Mesendoderm (in vitro differentiated cells): ENCODE results near the gene CTNNA3.

Source experiments
- DNase-seq: peaks from one replicate; pipeline ENCODE4 v3.0.0; 2013
- H2AK5ac ChIP-seq: 2 replicates; pipeline ENCODE4 v1.6.1; 2013; ENCODE audit warnings: low read length, inconsistent platforms
- H2BK120ac ChIP-seq: 2 replicates; pipeline ENCODE4 v1.6.1; 2013; ENCODE audit warnings: low read depth, mild to moderate bottlenecking, low read length, moderate library complexity, mixed read lengths
- H2BK15ac ChIP-seq: replicated peaks from 2 replicates; pipeline ENCODE4 v1.6.1; 2013; ENCODE audit warnings: low read depth, mild to moderate bottlenecking, moderate library complexity
- H2BK5ac ChIP-seq: 2 replicates; pipeline ENCODE4 v1.6.1; 2013; ENCODE audit warnings: low read length, inconsistent platforms
- H3K18ac ChIP-seq: 2 replicates; pipeline ENCODE4 v1.6.1; 2013; ENCODE audit warnings: mild to moderate bottlenecking, low read length, mixed read lengths
- H3K23ac ChIP-seq: one replicate; pipeline ENCODE4 v1.6.1; 2013; ENCODE audit warnings: low read length
- H3K27ac ChIP-seq: 2 replicates; pipeline ENCODE4 v1.5.1; 2013; ENCODE audit warnings: low read depth, mild to moderate bottlenecking, inconsistent platforms, low read length, moderate library complexity
- H3K27me3 ChIP-seq: 2 replicates; pipeline ENCODE4 v1.6.1; 2013; ENCODE audit warnings: low read length, control low read depth, mild to moderate bottlenecking, inconsistent platforms; ENCODE audit not compliant: insufficient read depth, poor library complexity
- H3K36me3 ChIP-seq: 2 replicates; pipeline ENCODE4 v1.6.1; 2013; ENCODE audit warnings: low read length, inconsistent platforms; ENCODE audit not compliant: control insufficient read depth, insufficient read depth
- H3K4ac ChIP-seq: one replicate; pipeline ENCODE4 v1.6.1; 2013; ENCODE audit warnings: low read depth, mild to moderate bottlenecking, low read length, moderate library complexity
- H3K4me1 ChIP-seq: 2 replicates; pipeline ENCODE4 v1.6.1; 2013; ENCODE audit warnings: low read depth, low read length, inconsistent platforms; ENCODE audit not compliant: control insufficient read depth
- H3K4me2 ChIP-seq: 2 replicates; pipeline ENCODE4 v1.6.1; 2013; ENCODE audit warnings: low read length
- H3K4me3 ChIP-seq: 2 replicates; pipeline ENCODE4 v1.5.1; 2013; ENCODE audit warnings: mild to moderate bottlenecking, low read length
- H3K56ac ChIP-seq: one replicate; pipeline ENCODE4 v1.6.1; 2013; ENCODE audit warnings: low read length
- H3K79me1 ChIP-seq: 2 replicates; pipeline ENCODE4 v1.6.1; 2013; ENCODE audit warnings: low read length, inconsistent platforms
- H3K79me2 ChIP-seq: 2 replicates; pipeline ENCODE4 v1.6.1; 2013; ENCODE audit warnings: mild to moderate bottlenecking, low read length; ENCODE audit not compliant: control insufficient read depth, insufficient read depth
- H3K9ac ChIP-seq: 2 replicates; pipeline ENCODE4 v1.6.1; 2013; ENCODE audit warnings: low read length, inconsistent platforms
- H4K5ac ChIP-seq: one replicate; pipeline ENCODE4 v1.6.1; 2013; ENCODE audit warnings: low read length
- H4K8ac ChIP-seq: one replicate; pipeline ENCODE4 v1.6.1; 2013; ENCODE audit warnings: low read depth, mild to moderate bottlenecking, control low read depth, low read length, moderate library complexity
- WGBS: extraction: QIAGEN DNeasy Blood & Tissue Kit; methylation state at CpG from one replicate; pipeline ENCODE4 v1.1.7; 2013; ENCODE audit warnings: low lambda C conversion rate, missing lambda C conversion rate; ENCODE audit not compliant: insufficient coverage; ENCODE audit errors: extremely low coverage; 5-methylcytosine and 5-hydroxymethylcytosine counted together

Gene CTNNA3

GRCh38 chr10:66218289-66218688, 1477.7 kb downstream of the CTNNA3 start:
- no peak for DNase-seq
- Histone ChIP-seq H3K27ac (no peak overlapping the region), H3K27me3 (no peaks in the 10 kb centered on the region), H3K79me2 (no peaks in the 10 kb centered on the region), H3K4me2 (no peak overlapping the region), H2BK120ac (no peak overlapping the region), H3K4me1 (no peaks in the 10 kb centered on the region), H3K79me1 (no peaks in the 10 kb centered on the region), H3K4ac (no peak overlapping the region), H3K18ac (no peak overlapping the region), H3K4me3 (no peak overlapping the region), H2AK5ac (no peak overlapping the region), H3K56ac (no peak overlapping the region), H3K36me3 (no peaks in the 10 kb centered on the region), H3K9ac (no peak overlapping the region), H4K5ac (no peak overlapping the region), H2BK5ac (no peak overlapping the region), H3K23ac (no peak overlapping the region), H4K8ac (no peak overlapping the region), H2BK15ac (no peak overlapping the region)
- WGBS = no CpG with 5 or more reads among the region's 2 CpGs

GRCh38 chr10:66215920-66216319, 1480.1 kb downstream of the CTNNA3 start:
- Histone ChIP-seq H4K5ac (no peak overlapping the region), H2BK5ac (no peak overlapping the region), H3K27ac (no peak overlapping the region), H2AK5ac (no peak overlapping the region), H3K18ac (no peak overlapping the region), H4K8ac (no peak overlapping the region), H3K79me1 (no peaks in the 10 kb centered on the region), H3K4ac (no peak overlapping the region), H3K79me2 (no peaks in the 10 kb centered on the region), H3K4me2 (no peak overlapping the region), H2BK120ac (no peak overlapping the region), H3K23ac (no peak overlapping the region), H3K4me1 (no peaks in the 10 kb centered on the region), H3K56ac (no peak overlapping the region), H3K4me3 (no peak overlapping the region), H3K36me3 (no peaks in the 10 kb centered on the region), H2BK15ac (no peak overlapping the region), H3K9ac (no peak overlapping the region), H3K27me3 (no peaks in the 10 kb centered on the region)
- WGBS = no CpG with 5 or more reads among the region's 3 CpGs
- DNase-seq = peak; percentile 39

- no peak overlapping the region for H3K27ac ChIP-seq
- no peak overlapping the region for H2AK5ac ChIP-seq
- no peak overlapping the region for H3K9ac ChIP-seq
- no peak overlapping the region for H3K23ac ChIP-seq
- H2BK5ac ChIP-seq = no peak overlapping the region
- peak; percentile 42 for DNase-seq
- no peaks in the 10 kb centered on the region for H3K79me2 ChIP-seq
- no peaks in the 10 kb centered on the region for H3K79me1 ChIP-seq
- H4K8ac ChIP-seq = no peak overlapping the region
- no peak overlapping the region for H4K5ac ChIP-seq
- H3K27me3 ChIP-seq = no peaks in the 10 kb centered on the region
- no peak overlapping the region for H2BK120ac ChIP-seq
- H3K4me3 ChIP-seq = no peak overlapping the region
- no peaks in the 10 kb centered on the region for H3K36me3 ChIP-seq
- no CpG with 5 or more reads among the region's 4 CpGs for WGBS
- no peak overlapping the region for H3K4me2 ChIP-seq
- no peak overlapping the region for H3K56ac ChIP-seq
- no peak overlapping the region for H3K18ac ChIP-seq
- no peak overlapping the region for H3K4ac ChIP-seq
- no peak overlapping the region for H2BK15ac ChIP-seq
- no peaks in the 10 kb centered on the region for H3K4me1 ChIP-seq
Observed at GRCh38 chr10:66214721-66215404, 1481.1 kb downstream of the CTNNA3 start.

GRCh38 chr10:66209025-66209424, 1487.0 kb downstream of the CTNNA3 start:
- Histone ChIP-seq H3K27ac (no peak overlapping the region), H3K23ac (no peak overlapping the region), H3K79me2 (no peaks in the 10 kb centered on the region), H3K4me2 (no peak overlapping the region), H4K5ac (no peak overlapping the region), H3K79me1 (no peaks in the 10 kb centered on the region), H3K4me3 (no peak overlapping the region), H2BK15ac (no peak overlapping the region), H4K8ac (no peak overlapping the region), H3K18ac (no peak overlapping the region), H3K4me1 (no peaks in the 10 kb centered on the region), H2AK5ac (no peak overlapping the region), H3K9ac (no peak overlapping the region), H3K36me3 (no peaks in the 10 kb centered on the region), H2BK5ac (no peak overlapping the region), H2BK120ac (no peak overlapping the region), H3K56ac (no peak overlapping the region), H3K27me3 (no peaks in the 10 kb centered on the region), H3K4ac (no peak overlapping the region)
- DNase-seq = no peak

GRCh38 chr10:66204838-66205237, 1491.2 kb downstream of the CTNNA3 start:
- Histone ChIP-seq H4K8ac (no peak overlapping the region), H3K79me2 (no peaks in the 10 kb centered on the region), H3K4me3 (no peak overlapping the region), H2BK5ac (no peak overlapping the region), H3K4me1 (no peaks in the 10 kb centered on the region), H3K79me1 (no peaks in the 10 kb centered on the region), H3K27ac (no peak overlapping the region), H3K23ac (no peak overlapping the region), H2AK5ac (no peak overlapping the region), H2BK15ac (no peak overlapping the region), H3K36me3 (no peaks in the 10 kb centered on the region), H3K56ac (no peak overlapping the region), H3K18ac (no peak overlapping the region), H3K4ac (no peak overlapping the region), H3K9ac (no peak overlapping the region), H3K27me3 (no peaks in the 10 kb centered on the region), H2BK120ac (no peak overlapping the region), H4K5ac (no peak overlapping the region), H3K4me2 (no peak overlapping the region)
- no peak for DNase-seq

GRCh38 chr10:66202101-66202500, 1493.9 kb downstream of the CTNNA3 start:
- H3K9ac ChIP-seq = no peak overlapping the region
- no peak overlapping the region for H4K5ac ChIP-seq
- no peaks in the 10 kb centered on the region for H3K4me1 ChIP-seq
- H2AK5ac ChIP-seq = no peak overlapping the region
- no peaks in the 10 kb centered on the region for H3K27me3 ChIP-seq
- H2BK15ac ChIP-seq = no peak overlapping the region
- no peaks in the 10 kb centered on the region for H3K79me2 ChIP-seq
- WGBS = no CpG with 5 or more reads among the region's 3 CpGs
- no peak overlapping the region for H4K8ac ChIP-seq
- no peak for DNase-seq
- no peak overlapping the region for H3K4me2 ChIP-seq
- no peak overlapping the region for H3K23ac ChIP-seq
- no peaks in the 10 kb centered on the region for H3K36me3 ChIP-seq
- no peak overlapping the region for H3K4ac ChIP-seq
- H3K4me3 ChIP-seq = no peak overlapping the region
- no peaks in the 10 kb centered on the region for H3K79me1 ChIP-seq
- no peak overlapping the region for H2BK120ac ChIP-seq
- H2BK5ac ChIP-seq = no peak overlapping the region
- no peak overlapping the region for H3K27ac ChIP-seq
- H3K56ac ChIP-seq = no peak overlapping the region
- no peak overlapping the region for H3K18ac ChIP-seq
